A673 (cell line): Measurements from ENCODE around the gene HTR3A.

Experiments used
- EZH2 ChIP-seq: fragments of 200-600 bp; sonication (generic); IDR thresholded peaks from 2 replicates; pipeline ENCODE4 v1.6.1; 2017; ENCODE audit warnings: borderline replicate concordance, low read depth, mild to moderate bottlenecking, mixed read lengths, antibody characterized with exemption, low read length; ENCODE audit not compliant: poor library complexity, severe bottlenecking
- TF ChIP-seq, protein P1 (sequence below): fragments of 300-800, 200-600 bp; sonication (generic); conservative IDR thresholded peaks from 2 replicates; pipeline ENCODE4 v1.5.1; 2017; ENCODE audit warnings: low read depth, mild to moderate bottlenecking, antibody characterized with exemption, low read length, moderate library complexity, mixed read lengths

GRCh38 chr11:113954235-113954634, 20.7 kb upstream of the HTR3A start:
- TF ChIP-seq, protein P1, sequence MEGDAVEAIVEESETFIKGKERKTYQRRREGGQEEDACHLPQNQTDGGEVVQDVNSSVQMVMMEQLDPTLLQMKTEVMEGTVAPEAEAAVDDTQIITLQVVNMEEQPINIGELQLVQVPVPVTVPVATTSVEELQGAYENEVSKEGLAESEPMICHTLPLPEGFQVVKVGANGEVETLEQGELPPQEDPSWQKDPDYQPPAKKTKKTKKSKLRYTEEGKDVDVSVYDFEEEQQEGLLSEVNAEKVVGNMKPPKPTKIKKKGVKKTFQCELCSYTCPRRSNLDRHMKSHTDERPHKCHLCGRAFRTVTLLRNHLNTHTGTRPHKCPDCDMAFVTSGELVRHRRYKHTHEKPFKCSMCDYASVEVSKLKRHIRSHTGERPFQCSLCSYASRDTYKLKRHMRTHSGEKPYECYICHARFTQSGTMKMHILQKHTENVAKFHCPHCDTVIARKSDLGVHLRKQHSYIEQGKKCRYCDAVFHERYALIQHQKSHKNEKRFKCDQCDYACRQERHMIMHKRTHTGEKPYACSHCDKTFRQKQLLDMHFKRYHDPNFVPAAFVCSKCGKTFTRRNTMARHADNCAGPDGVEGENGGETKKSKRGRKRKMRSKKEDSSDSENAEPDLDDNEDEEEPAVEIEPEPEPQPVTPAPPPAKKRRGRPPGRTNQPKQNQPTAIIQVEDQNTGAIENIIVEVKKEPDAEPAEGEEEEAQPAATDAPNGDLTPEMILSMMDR, result no peak
- TF ChIP-seq EZH2, result no peak
